Measurements from ENCODE around the gene CCDC6.

DNA sequence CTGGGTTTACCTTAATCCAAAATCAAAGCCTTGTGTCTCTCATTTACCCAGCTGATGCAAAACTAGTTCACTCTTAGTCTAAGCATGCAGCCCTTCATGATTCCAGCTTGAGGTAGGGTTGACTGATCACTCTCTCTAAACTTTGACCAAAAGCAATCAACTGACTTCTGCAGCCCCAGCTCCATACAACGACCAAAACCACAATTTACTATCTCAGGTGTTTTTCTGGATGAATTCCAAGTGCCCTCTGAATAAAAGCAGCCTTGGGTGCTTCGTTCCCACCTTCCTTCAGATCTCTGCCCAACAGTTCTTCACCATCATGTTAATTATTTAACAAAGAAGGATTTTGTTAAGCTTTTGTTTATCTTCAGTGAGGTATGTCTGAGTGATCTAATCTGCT, 62.6 kb downstream of the CCDC6 start:
- TF ChIP-seq, protein P1, sequence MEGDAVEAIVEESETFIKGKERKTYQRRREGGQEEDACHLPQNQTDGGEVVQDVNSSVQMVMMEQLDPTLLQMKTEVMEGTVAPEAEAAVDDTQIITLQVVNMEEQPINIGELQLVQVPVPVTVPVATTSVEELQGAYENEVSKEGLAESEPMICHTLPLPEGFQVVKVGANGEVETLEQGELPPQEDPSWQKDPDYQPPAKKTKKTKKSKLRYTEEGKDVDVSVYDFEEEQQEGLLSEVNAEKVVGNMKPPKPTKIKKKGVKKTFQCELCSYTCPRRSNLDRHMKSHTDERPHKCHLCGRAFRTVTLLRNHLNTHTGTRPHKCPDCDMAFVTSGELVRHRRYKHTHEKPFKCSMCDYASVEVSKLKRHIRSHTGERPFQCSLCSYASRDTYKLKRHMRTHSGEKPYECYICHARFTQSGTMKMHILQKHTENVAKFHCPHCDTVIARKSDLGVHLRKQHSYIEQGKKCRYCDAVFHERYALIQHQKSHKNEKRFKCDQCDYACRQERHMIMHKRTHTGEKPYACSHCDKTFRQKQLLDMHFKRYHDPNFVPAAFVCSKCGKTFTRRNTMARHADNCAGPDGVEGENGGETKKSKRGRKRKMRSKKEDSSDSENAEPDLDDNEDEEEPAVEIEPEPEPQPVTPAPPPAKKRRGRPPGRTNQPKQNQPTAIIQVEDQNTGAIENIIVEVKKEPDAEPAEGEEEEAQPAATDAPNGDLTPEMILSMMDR (conservative IDR thresholded peaks at IDR 0.05 in 1 of 2, IDR thresholded peaks at IDR 0.05 in 1 of 2; ENCODE audit: extremely low read depth in 1 of 2, insufficient read depth in 1 of 2, low read depth in 1 of 2, low read length in 2 of 2): no peak
- TF ChIP-seq EZH2 (IDR thresholded peaks at IDR 0.05; ENCODE audit: borderline replicate concordance, low read length): no peak

Measured in mammary epithelial cell (primary cell).